PFSK-1 (cell line): ENCODE results near the gene SPACDR.

Experiments used
- POLR2AphosphoS5 ChIP-seq: IDR thresholded peaks from 2 replicates; pipeline ENCODE4 v1.6.1; 2012; ENCODE audit warnings: low read depth, mild to moderate bottlenecking, control low read depth, low read length, moderate library complexity
- REST ChIP-seq, 2 experiments: IDR thresholded peaks; 2 replicates each; pipeline versions ENCODE4 v1.6.1 to v1.8.0; 2011 to 2012; ENCODE audit warnings: low read depth in 2 of 2, low read length in 2 of 2, control low read depth in 1 of 2, inconsistent platforms in 1 of 2, mild to moderate bottlenecking in 1 of 2, moderate library complexity in 1 of 2; ENCODE audit not compliant: insufficient read depth in 1 of 2
- SIN3A ChIP-seq: IDR thresholded peaks from 2 replicates; pipeline ENCODE4 v1.6.1; 2012; ENCODE audit warnings: mild to moderate bottlenecking, low read length, moderate library complexity, borderline replicate concordance; ENCODE audit not compliant: insufficient read depth
- TAF1 ChIP-seq: IDR thresholded peaks from 2 replicates; pipeline ENCODE4 v1.6.1; 2012; ENCODE audit warnings: low read length, control low read depth, borderline replicate concordance; ENCODE audit not compliant: insufficient read depth

GRCh38 chr7:100489121-100489520 is 25.1 kb upstream of the SPACDR start:
- no peak for TF ChIP-seq POLR2AphosphoS5
- no peak for TF ChIP-seq TAF1
- TF ChIP-seq SIN3A = no peak
- no peak for TF ChIP-seq REST (IDR thresholded peaks at IDR 0.05; ENCODE audit: insufficient read depth in 1 of 2, low read depth in 2 of 2, low read length in 2 of 2)
